Stimulated activated CD4-positive, alpha-beta T cell treated with anti-CD3 and anti-CD28 coated beads, Interleukin-2, amount 100 ng/mL, for 24 hours (primary cell): ENCODE measurements around the gene CCL14.

ENCODE experiments used
- DNase-seq, 2 donors: peaks; one replicate each; pipeline ENCODE4 v3.0.0-alpha.2; 2020

Gene CCL14

DNA sequence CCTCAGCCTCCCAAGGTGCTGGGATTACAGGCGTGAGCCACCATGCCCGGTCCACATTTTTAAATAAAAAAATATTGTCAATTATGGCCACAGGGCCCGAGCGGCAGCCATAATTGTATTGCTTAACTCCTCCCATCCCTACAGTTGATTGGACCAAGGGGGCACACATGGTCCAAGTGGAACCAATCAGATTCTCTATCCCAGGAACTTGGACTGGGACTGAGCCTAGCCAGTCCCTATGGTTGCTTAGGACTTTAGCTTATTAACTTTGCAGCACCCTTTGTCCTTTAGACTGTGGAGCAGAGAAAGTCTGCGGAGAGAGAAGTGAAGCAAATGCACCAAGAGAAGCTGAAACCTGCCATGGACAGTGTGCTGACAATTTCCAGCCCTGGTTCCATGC is 50.5 kb downstream of the CCL14 start:
- no peak for DNase-seq

DNA sequence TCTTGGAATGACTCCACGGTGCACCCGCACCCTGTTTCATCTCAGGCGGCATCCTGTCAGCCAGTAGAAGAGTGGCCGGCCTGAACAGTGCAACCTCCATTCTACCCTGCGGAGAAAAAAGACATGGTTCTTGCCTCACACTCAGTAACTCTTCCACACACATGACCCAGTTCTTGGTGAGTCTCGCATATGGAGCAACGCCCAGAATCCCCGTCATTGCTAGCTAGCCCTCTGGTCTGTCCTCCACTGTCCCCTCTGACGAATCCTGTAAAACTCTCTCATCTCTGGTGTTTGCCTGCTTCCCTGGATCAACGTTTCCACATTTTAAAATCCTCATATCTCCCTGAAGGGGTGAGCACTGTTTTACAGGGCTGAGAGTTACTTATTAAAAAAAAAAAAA is 51.8 kb downstream of the CCL14 start:
- no peak for DNase-seq
